ENCODE data around the gene HNRNPM.

DNA sequence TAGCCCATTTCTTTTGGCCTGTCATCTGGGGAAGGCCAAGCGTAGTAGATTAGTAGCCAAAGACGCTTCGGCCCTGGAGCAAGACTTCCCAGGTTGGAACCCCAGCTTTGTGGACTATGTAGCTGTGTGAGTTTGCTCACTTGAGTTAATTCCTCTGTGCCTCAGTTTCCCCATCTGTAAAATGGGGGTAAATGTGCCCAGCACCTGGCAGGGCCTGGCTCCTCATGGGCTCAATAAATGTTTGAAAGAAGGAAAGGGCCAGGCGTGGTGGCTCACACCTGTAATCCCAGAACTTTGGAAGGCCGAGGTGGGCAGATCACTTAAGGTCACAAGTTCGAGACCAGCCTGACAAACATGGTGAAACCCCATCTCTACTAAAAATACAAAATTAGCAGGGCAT lies 14.9 kb upstream of the HNRNPM start:
- TF ChIP-seq, protein P1, sequence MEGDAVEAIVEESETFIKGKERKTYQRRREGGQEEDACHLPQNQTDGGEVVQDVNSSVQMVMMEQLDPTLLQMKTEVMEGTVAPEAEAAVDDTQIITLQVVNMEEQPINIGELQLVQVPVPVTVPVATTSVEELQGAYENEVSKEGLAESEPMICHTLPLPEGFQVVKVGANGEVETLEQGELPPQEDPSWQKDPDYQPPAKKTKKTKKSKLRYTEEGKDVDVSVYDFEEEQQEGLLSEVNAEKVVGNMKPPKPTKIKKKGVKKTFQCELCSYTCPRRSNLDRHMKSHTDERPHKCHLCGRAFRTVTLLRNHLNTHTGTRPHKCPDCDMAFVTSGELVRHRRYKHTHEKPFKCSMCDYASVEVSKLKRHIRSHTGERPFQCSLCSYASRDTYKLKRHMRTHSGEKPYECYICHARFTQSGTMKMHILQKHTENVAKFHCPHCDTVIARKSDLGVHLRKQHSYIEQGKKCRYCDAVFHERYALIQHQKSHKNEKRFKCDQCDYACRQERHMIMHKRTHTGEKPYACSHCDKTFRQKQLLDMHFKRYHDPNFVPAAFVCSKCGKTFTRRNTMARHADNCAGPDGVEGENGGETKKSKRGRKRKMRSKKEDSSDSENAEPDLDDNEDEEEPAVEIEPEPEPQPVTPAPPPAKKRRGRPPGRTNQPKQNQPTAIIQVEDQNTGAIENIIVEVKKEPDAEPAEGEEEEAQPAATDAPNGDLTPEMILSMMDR (conservative IDR thresholded peaks at IDR 0.05) = no peak
- TF ChIP-seq ZFX (IDR thresholded peaks at IDR 0.05) = no peak

Measured in C4-2B (cell line).